ENCODE results near the gene CYB561. TPM values are rescaled to one million over a fixed set of nuclear protein-coding genes. Genes with fewer than 3 reads are reported as not detected.

Gene CYB561
- total RNA-seq, 4 donors from 2014 or later, result 41.7 to 74.6 (median 56.4) TPM

DNA sequence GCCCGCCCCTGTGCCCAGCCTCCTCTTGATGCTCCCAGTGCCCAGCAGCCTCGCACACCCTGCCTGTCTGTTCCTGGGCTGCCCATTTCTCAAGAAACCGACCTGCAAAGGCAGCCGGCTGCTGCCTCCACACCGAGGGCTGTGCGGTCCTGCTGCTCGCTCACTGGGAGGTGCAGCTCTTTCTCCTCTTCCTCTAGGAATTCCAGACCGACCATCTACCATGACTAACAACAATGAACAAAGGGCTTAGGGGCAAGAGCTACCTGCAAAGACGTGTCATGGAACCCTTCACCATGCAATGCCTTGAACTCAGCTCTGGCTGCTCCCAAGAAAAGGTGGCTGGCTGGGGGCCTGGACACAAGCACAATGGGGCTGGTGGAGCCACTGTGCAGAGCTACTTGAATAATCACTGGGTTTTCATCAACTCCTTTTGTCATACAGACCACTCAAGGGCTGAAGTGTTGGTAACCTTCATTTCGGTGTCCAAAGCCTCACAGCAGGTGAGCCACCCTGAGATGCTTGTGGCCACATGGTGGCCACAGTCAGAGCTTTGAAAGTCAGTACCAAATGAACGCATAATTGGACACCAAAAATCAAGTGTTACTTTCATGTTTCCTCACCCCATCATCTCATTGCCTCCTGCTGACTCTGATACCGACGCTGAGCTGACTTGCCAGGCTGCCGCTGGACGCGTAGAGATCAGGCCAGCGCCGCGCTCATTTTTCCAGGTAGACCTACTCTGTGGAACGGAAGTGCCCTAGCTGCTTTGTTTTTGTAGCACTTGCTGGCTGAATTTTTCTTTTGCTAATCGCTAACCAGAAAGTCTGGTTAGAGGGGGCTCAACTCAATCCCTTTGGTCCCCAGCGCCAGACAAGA, 19.8 kb downstream of the CYB561 start:
- no peak overlapping the region for H3K4me3 ChIP-seq (ENCODE audit: low read depth, poor library complexity, severe bottlenecking)
- 90 to 92% methylated on average over 22 of the region's 22 CpGs for WGBS, 2 donors
- peak in 1 of 2 donors; percentile 59 for DNase-seq (ENCODE audit: low spot score in 2 of 2)
- TF ChIP-seq CTCF (IDR thresholded peaks at IDR 0.05), result no peak
- no peak for TF ChIP-seq POLR2A (IDR thresholded peaks at IDR 0.05)
- intact Hi-C loops (cut with DNase I; ENCODE audit: low total_unique reads), result loop anchor here (5.0 kb wide), 1 partner anchor 186 kb away; no protein-coding TSS in a partner anchor

DNA sequence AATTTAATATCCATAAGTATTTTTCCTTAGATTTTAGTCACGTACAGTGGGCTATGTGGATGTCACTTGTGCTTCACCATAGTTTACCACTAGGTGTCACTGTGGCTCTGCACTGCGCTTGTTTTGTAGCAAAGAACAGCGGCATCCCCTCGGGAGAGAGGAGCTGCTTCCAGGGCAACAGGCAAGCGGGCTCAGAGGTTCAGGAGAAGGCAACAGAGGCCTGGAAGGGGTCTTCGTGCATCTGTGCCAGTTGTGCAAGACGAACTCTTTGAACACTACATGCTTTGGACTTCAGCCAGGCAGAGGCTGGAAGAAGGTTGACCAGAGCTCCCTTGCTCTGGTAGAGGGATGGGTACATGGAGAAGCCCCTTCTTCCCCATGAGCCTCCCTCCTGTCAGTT, 20.6 kb downstream of the CYB561 start:
- H3K4me3 ChIP-seq (ENCODE audit: low read depth, poor library complexity, severe bottlenecking), result no peak overlapping the region
- WGBS, 2 donors, result 0% methylated on average over 7 of the region's 7 CpGs
- DNase-seq (ENCODE audit: low spot score in 2 of 2), result peak; percentile 82 to 83
- TF ChIP-seq POLR2A (IDR thresholded peaks at IDR 0.05) (no peak), CTCF (IDR thresholded peaks at IDR 0.05) (peak in 1 of 3 donors; percentile 70)
- intact Hi-C loops (cut with DNase I; ENCODE audit: low total_unique reads), result loop anchor here (5.0 kb wide), 1 partner anchor 187 kb away; no protein-coding TSS in a partner anchor

- DNase-seq (ENCODE audit: low spot score in 2 of 2), result no peak
- intact Hi-C loops (cut with DNase I; ENCODE audit: low total_unique reads), result no loop called here
- TF ChIP-seq CTCF (IDR thresholded peaks at IDR 0.05), result no peak
- no peak for TF ChIP-seq POLR2A (IDR thresholded peaks at IDR 0.05)
- H3K4me3 ChIP-seq (ENCODE audit: low read depth, poor library complexity, severe bottlenecking), result no peak overlapping the region
- WGBS, 2 donors, result 53 to 55% methylated on average over 7 of the region's 7 CpGs
Observed at GRCh38 chr17:63423963-63424362, 22.1 kb downstream of the CYB561 start.

DNA sequence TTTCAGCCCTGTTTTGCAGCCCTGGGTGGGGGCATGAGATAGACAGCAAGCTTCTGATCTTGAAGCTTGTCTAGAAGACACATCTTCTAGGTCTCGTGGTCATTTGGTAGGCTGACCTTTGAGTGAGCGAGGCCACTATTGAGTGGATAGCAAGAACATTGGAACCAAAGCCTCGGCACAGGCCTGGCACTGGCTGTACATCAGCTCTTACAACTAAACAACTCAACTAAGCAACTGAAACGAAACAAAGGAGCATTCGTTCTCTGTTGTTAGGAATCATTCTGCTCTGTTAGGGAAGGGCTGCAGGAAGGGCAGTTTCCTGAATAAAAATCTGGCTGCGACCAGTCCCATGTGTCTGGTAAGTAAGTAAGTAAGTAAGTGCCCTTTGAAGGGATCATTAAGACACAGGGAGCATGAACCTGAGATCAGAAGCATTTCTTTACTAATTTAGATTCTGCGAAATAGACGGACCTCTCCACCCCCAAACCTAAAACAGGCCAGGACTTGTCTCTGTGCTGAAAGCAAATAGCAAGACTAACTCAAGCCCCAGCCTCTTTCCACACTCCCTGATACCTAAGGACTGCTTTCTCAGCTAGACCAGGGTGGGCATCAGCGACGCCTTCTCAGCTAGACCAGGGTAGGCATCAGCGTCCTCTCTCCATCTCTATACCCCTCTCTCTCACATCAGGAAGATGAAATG, 22.7 kb downstream of the CYB561 start:
- no peak overlapping the region for H3K4me3 ChIP-seq (ENCODE audit: low read depth, poor library complexity, severe bottlenecking)
- DNase-seq (ENCODE audit: low spot score in 2 of 2), result peak in 1 of 2 donors; percentile 77
- 50 to 52% methylated on average over 11 of the region's 11 CpGs for WGBS, 2 donors
- intact Hi-C loops (cut with DNase I; ENCODE audit: low total_unique reads), result no loop called here
- TF ChIP-seq CTCF (IDR thresholded peaks at IDR 0.05), result no peak
- no peak for TF ChIP-seq POLR2A (IDR thresholded peaks at IDR 0.05)

DNA sequence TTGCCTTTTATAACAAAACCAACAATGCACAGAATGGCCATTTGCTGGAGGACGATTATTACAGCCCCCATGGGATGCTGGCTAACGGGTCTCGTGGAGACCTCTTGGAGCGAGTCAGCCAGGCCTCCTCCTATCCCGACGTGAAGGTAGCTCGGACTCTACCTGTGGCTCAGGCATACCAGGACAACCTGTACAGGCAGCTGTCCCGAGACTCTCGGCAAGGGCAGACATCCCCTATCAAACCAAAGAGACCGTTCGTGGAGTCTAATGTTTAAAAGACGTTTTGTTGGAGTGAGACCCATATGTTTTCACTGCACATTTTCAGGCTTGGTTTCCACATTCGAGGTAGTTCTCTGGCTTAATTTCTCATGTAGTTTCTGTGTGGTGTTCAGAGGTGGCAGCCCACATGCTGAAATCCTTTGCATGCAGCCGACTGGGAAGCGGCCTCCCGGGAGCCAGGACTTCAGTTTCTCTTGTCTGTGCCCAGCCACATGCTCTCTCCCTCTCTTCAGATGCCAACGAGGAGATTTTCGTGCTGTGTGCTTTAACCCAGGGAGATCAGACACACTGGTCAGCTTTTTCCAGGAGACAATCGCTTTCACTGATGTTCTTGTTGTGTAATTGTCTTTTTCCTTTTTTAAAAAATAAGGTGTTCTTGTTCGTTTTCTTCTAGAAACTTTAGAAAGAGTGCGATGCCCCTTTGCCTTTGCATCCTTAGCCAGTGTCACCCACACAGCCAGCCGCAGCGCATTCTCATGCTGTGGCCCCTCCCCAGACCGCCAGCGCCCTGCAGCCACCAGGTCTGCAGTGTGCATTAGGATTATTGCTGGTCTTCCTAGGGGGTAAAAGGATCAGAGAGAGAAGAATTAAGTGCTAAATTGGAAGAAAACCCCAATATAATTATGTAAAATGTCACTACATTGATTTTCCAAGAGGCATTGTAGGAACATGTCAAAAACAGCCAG, 24.1 kb downstream of the CYB561 start:
- no peak for TF ChIP-seq POLR2A (IDR thresholded peaks at IDR 0.05)
- TF ChIP-seq CTCF (IDR thresholded peaks at IDR 0.05), result no peak
- intact Hi-C loops (cut with DNase I; ENCODE audit: low total_unique reads), result loop anchor here (1.0 kb wide), 1 partner anchor 49 kb away; no protein-coding TSS in a partner anchor
- DNase-seq (ENCODE audit: low spot score in 2 of 2), result no peak
- no peak overlapping the region for H3K4me3 ChIP-seq (ENCODE audit: low read depth, poor library complexity, severe bottlenecking)
- 91 to 92% methylated on average over 25 of the region's 25 CpGs for WGBS, 2 donors

Data from lower leg skin (tissue), 4 donors.